ENCODE measurements around the gene DKK3.

The DKK3 gene

GRCh38 chr11:11980841-11981308 lies 27.6 kb downstream of the DKK3 start:
- DNase-seq: no peak

GRCh38 chr11:11980200-11980599 lies 28.2 kb downstream of the DKK3 start:
- DNase-seq: no peak

- no peak for DNase-seq
Measured at GRCh38 chr11:11979488-11980117, 28.8 kb downstream of the DKK3 start.

- DNase-seq: no peak
Measured at GRCh38 chr11:11978792-11979487, 29.5 kb downstream of the DKK3 start.

GRCh38 chr11:11978098-11978637 lies 30.3 kb downstream of the DKK3 start:
- DNase-seq: no peak

GRCh38 chr11:11977206-11977938 lies 31.1 kb downstream of the DKK3 start:
- DNase-seq: no peak

GRCh38 chr11:11976481-11977127 lies 31.8 kb downstream of the DKK3 start:
- DNase-seq: no peak

- no peak for DNase-seq
Measured at GRCh38 chr11:11975201-11976092, 33.0 kb downstream of the DKK3 start.

GRCh38 chr11:11973866-11974265 lies 34.6 kb downstream of the DKK3 start:
- no peak for DNase-seq

- no peak for DNase-seq
Measured at GRCh38 chr11:11973361-11973800, 35.0 kb downstream of the DKK3 start.

GRCh38 chr11:11972730-11973341 lies 35.6 kb downstream of the DKK3 start:
- no peak for DNase-seq

- DNase-seq: no peak
Measured at GRCh38 chr11:11971906-11972547, 36.4 kb downstream of the DKK3 start.

GRCh38 chr11:11970556-11970955 lies 37.9 kb downstream of the DKK3 start:
- no peak for DNase-seq

GRCh38 chr11:11969380-11970215 lies 38.8 kb downstream of the DKK3 start:
- DNase-seq: no peak

GRCh38 chr11:11968511-11969280 lies 39.7 kb downstream of the DKK3 start:
- DNase-seq: no peak

GRCh38 chr11:11967669-11968510 lies 40.5 kb downstream of the DKK3 start:
- no peak for DNase-seq

- no peak for DNase-seq
Measured at GRCh38 chr11:11966826-11967668, 41.4 kb downstream of the DKK3 start.
